Testis (tissue), 3 donors: ENCODE measurements around the gene CCNK. TPM values are rescaled to one million over a fixed set of nuclear protein-coding genes. Genes with fewer than 3 reads are reported as not detected.

ENCODE experiments used
- DNase-seq: peaks from one replicate; pipeline ENCODE4 v3.0.0-alpha.2; 2019
- H3K27ac ChIP-seq, 2 donors: fragments of 200-600 bp; sonication (generic); one replicate each; pipeline ENCODE4 v1.5.1; 2019
- H3K27me3 ChIP-seq: fragments of 200-600 bp; sonication (generic); one replicate; pipeline ENCODE4 v1.5.1; 2019
- H3K36me3 ChIP-seq: fragments of 200-600 bp; sonication (generic); one replicate; pipeline ENCODE4 v1.5.1; 2017; ENCODE audit warnings: low read depth; ENCODE audit errors: missing control alignments
- H3K4me1 ChIP-seq: fragments of 200-600 bp; sonication (generic); one replicate; pipeline ENCODE4 v1.5.1; 2019
- H3K4me3 ChIP-seq, 2 donors: fragments of 200-600 bp; sonication (generic); one replicate each; pipeline ENCODE4 v1.5.1; 2017 to 2019
- H3K9me3 ChIP-seq: fragments of 200-600 bp; sonication (generic); one replicate; pipeline ENCODE4 v1.5.1; 2017
- CTCF ChIP-seq, 3 experiments: fragments of 450-650 bp in 2 of 3; fragments of 200-600 bp in 1 of 3; sonication (generic) in 1 of 3; IDR thresholded peaks; one replicate each; pipeline ENCODE4 v1.5.1; 2016 to 2019; ENCODE audit warnings: antibody characterized with exemption in 3 of 3, mild to moderate bottlenecking in 2 of 3, moderate library complexity in 1 of 3
- POLR2A ChIP-seq: fragments of 450-650 bp; IDR thresholded peaks from one replicate; pipeline ENCODE4 v1.6.1; 2017; ENCODE audit warnings: antibody characterized with exemption, mild to moderate bottlenecking, moderate library complexity
- WGBS, 2 donors: methylation state at CpG; one replicate each; pipeline ENCODE4 v1.1.5; 2018; 5-methylcytosine and 5-hydroxymethylcytosine counted together
- intact Hi-C: fragments of 100-400 bp; cut with DNase I; formaldehyde crosslinking; loops from one replicate; pipeline ENCODE4 v1.15.1; 2023; ENCODE audit warnings: low total_unique reads
- polyA plus RNA-seq: library from polyadenylated mRNA; stranded (reverse); fragments of 350-450 nt; fragmentation: Illumina TruSeq; extraction: RNeasy Lipid Tissue Mini Kit (QIAGEN cat#74804); gene quantifications from one replicate; pipeline ENCODE4 v1.2.3, GENCODE V29; 2014; ENCODE audit warnings: low read depth, low replicate concordance; ENCODE audit not compliant: insufficient read depth
- total RNA-seq, 2 donors: library from RNA; depleted of rRNA; stranded (reverse); fragments of >200 nt; gene quantifications; one replicate each; pipeline ENCODE4 v1.2.3, GENCODE V29; 2016

The CCNK gene
- total and polyA plus RNA-seq, 3 donors from 2014 or later, result 69.1 to 134 (median 73.1) TPM

- 73 to 80% methylated on average over 2 to 12 of the region's 14 CpGs for WGBS, 2 donors
- no peaks in the 10 kb centered on the region for H3K27me3 ChIP-seq
- intact Hi-C loops, result no loop called here
- no peaks in the 10 kb centered on the region for H3K36me3 ChIP-seq
- peaks cover 25% of the 10 kb centered on the region for H3K4me1 ChIP-seq
- TF ChIP-seq CTCF (IDR thresholded peaks at IDR 0.05) (no peak), POLR2A (no peak)
- DNase-seq, result no peak
- no peak overlapping the region for H3K27ac ChIP-seq
- no peak overlapping the region for H3K4me3 ChIP-seq
- no peaks in the 10 kb centered on the region for H3K9me3 ChIP-seq
Observed at GRCh38 chr14:99516871-99517642, 35.8 kb downstream of the CCNK start.

- TF ChIP-seq CTCF (IDR thresholded peaks at IDR 0.05) (no peak), POLR2A (no peak)
- Histone ChIP-seq H3K27ac (no peak overlapping the region), H3K27me3 (no peaks in the 10 kb centered on the region), H3K9me3 (no peaks in the 10 kb centered on the region), H3K4me1 (peaks cover 20% of the 10 kb centered on the region), H3K36me3 (no peaks in the 10 kb centered on the region), H3K4me3 (no peak overlapping the region)
- intact Hi-C loops, result loop anchor here (2.0 kb wide), 1 partner anchor 111 kb away; no protein-coding TSS in a partner anchor
- DNase-seq, result no peak
- 69 to 75% methylated on average over 2 to 15 of the region's 16 CpGs for WGBS, 2 donors
Observed at GRCh38 chr14:99517643-99518381, 36.6 kb downstream of the CCNK start.

GRCh38 chr14:99518441-99519346 is 37.5 kb downstream of the CCNK start:
- H3K27ac ChIP-seq, result no peak overlapping the region
- peak; percentile 77 for DNase-seq
- H3K4me1 ChIP-seq, result peaks cover 22% of the 10 kb centered on the region
- H3K27me3 ChIP-seq, result no peaks in the 10 kb centered on the region
- no peaks in the 10 kb centered on the region for H3K9me3 ChIP-seq
- H3K4me3 ChIP-seq, result no peak overlapping the region
- 33 to 57% methylated on average over 6 to 21 of the region's 21 CpGs for WGBS, 2 donors
- intact Hi-C loops, result loop anchor here (2.0 kb wide), 1 partner anchor 110 kb away; no protein-coding TSS in a partner anchor
- TF ChIP-seq CTCF (IDR thresholded peaks at IDR 0.05) (peak; percentile 91 to 98 (median 95)), POLR2A (no peak)
- H3K36me3 ChIP-seq, result no peaks in the 10 kb centered on the region

GRCh38 chr14:99519347-99519881 is 38.2 kb downstream of the CCNK start:
- Histone ChIP-seq H3K4me3 (no peak overlapping the region), H3K27ac (no peak overlapping the region), H3K36me3 (no peaks in the 10 kb centered on the region), H3K9me3 (no peaks in the 10 kb centered on the region), H3K4me1 (peaks cover 25% of the 10 kb centered on the region), H3K27me3 (no peaks in the 10 kb centered on the region)
- TF ChIP-seq CTCF (IDR thresholded peaks at IDR 0.05), result no peak
- no peak for TF ChIP-seq POLR2A
- intact Hi-C loops, result loop anchor here (2.0 kb wide), 1 partner anchor 109 kb away; no protein-coding TSS in a partner anchor
- WGBS, 2 donors, result 89 to 91% methylated on average over 7 to 8 of the region's 8 CpGs
- DNase-seq, result no peak
